Ammon's horn (tissue), 1 donor: ENCODE results near the gene ZNF319.
"Not testable (repeated sequence)": the region's sequence is repeated elsewhere in the genome, so short reads cannot be mapped to it uniquely, and the experiment has no call there.

Experiments
- DNase-seq: peaks from one replicate; pipeline ENCODE4 v3.0.0-alpha.2; 2016; ENCODE audit warnings: low spot score

Gene ZNF319

DNA sequence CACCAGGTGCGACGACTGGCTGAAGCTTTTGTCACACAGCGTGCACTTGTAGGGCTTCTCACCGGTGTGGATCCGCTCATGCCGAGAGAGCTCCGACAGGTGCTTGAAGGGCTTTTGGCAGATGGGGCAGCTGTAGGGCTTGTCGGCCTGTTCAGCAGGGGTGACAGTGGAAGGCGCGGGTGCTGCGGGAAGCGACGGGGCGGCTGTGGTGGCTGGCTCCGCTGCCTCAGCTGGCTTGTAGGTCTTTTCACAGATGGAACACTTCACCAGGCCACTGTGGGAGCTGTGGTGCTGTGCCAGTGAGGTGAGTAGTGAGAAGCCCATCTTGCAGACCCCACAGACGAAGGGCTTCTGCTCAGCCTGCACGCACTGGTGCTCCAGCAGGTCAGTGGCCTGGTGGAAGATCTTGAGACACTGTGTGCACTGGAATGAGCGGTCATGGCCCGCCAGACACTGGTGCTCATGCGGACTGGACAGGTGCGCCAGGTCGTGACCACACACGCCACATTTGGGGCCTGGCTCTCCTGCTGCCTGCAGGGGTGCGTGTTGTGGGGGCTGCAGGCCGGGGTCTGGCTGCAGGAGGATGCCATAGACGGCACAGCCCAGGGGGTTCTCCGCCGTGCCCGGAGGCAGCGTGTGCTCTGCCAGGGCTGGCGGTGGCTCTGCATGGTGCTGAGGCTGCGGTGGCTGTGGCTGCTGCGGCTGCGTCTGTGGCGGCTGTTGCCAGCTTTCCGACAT lies 2.8 kb downstream of the ZNF319 start:
- no peak for DNase-seq

DNA sequence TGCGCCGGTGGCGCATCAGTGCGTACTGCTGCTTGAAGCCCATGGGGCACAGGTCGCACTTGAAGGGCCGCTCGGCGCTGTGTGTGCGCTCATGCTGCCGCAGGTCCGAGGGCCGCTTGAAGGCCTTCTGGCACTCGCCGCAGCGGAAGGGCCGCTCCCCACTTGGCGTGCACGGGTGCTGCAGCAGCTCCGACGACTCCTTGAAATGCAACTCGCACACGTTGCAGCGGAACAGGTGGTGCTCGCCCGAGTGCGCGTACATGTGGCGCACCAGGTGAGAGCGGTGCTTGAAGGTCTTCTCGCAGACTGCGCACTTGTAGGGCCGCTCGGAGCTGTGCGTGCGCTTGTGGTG lies 3.3 kb downstream of the ZNF319 start:
- DNase-seq, result no peak

DNA sequence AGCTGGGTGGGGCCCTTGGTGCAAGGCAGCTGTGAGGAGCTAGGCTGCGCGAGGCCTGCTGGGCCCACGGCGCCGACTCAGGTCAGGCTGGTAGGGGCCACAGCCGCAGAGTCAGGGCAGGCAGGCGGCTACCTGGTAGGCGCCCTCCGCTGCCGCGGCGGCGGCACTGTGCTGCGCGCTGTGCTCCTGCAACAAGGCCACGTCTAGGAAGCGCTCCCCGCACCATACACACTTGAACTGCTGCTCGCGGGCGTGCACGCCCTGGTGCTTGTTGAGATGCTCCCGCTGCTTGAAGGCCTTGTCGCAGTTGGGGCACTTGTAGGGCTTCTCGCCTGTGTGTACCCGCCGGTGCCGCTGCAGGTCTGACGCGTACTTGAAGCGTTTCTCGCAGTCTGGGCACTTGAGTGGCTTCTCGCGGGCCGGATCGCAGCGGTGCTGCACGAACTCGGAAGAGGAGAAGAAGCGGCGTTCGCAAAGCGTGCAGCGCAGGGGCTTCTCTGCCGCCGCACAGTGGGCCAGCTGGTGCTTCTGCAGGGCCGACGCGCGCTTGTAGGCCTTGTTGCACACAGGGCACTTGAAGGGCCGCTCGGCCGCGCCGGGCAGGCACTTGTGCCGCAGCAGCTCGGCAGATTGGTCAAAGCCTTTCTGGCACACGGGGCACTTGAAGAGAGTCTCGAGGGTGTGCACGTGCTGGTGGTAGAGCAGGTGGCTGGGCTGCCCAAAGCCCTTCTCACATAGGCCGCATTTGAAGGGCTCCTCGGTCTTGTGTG lies 3.9 kb downstream of the ZNF319 start:
- DNase-seq, result no peak

DNA sequence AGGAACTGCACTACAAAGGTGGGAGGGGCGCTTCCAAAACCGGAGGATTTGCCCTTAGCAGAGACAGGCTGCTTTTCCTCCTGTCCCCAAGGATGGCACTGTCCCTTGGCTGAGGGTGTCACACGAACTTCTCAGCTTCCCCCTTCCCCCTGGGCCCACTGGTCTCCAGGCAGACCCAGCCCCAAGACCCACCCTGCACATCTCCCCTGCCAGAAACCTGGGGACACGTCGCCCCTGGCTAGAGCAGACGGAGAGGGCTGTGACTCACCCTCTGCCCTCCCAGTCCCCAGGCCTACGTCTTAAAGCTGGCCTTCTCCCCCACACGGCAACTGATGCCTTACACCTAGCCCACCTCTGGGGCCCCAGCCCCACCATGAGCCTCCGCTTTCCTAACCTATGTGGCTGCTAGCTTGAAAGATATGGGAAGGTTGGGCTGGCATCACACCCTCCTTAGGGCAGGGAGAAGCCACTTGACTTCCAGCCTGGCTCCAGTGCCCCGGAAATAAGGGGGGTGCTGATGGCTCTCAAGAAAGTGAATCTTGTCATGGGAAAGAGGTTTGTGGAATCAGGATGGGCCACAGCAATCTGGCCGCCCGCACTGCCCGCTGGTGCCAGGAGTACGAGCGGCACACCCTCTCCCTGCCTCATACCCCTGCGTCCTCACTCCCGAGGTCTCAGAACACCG lies 4.6 kb downstream of the ZNF319 start:
- no peak for DNase-seq

DNA sequence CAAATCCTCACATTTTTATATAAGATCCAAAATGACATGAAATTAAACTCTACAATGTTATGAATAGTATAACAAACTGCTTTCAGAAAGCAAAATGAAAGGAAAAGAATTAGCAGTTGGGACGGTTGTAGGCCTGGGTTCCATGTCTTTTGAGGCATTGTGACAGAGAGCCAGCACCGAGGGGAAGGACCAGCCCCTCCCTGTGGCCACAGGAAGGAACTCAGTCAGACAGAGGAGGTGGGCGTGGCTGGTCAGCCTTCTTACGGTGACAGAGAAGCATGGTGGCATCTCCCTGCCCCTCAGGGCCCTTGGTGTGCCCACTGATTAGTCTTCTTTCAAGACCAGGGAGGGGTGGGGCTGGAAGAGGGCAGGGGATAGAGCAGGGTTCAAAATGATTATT lies 5.7 kb downstream of the ZNF319 start:
- peak; percentile 47 for DNase-seq

DNA sequence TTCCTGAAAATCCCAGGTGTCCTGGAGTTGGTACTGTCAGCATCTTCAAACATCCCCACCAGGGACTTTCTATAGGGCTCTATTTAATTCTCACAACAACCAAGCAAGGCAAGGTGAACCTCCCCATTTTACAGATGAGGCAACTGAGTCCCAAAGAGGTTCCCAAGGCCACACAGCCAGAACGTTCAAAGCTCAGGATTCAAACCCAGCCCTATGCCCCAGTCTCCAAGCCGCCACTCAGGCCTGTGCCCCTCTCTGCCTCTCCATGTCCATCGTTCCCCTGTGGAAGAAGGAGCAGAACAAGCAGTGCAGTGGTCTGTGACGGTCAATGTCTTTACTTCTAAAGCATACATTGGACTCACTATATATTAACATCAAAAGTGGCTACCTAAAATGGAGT lies 6.1 kb downstream of the ZNF319 start:
- DNase-seq, result no peak

DNA sequence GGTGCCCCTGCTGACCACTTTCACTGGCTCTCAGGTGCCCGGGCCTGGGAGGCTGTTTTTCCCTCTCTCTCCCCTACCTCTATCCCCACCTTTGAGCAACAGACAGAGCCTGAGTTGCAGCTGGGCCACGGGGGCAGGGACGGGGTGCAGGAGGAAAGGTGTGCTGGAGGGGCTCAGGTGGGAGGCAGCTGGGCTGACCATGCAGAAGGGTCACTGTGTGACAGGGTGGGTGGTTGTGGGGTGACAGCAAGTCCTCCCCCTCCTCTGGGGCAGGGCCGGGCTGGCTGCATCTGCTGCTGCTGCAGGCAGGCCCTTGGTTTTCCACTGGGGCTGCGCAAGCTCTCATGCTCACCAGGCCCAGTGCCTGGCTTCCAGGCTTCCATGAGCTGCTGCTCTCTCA lies 6.6 kb downstream of the ZNF319 start:
- DNase-seq, result no peak

DNA sequence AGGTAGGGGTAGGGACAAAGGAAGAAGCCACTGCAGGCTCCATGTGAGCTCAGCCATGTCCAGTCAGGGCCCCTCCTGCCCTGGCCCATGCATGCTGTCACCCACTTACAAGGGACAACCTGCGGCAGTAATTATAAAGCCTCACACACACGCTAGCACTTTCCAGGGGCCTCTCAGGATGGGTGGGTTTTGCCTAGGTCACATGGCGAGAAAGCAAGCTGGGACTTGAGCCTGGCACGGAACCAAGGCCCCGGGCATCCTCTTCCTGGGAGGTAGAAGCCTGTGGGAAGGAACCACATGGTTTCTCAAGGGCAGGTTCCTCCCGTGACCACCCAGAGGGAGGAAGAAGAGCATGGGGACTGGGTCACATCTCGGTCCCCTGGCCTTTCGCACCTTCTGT lies 7.0 kb downstream of the ZNF319 start:
- DNase-seq, result no peak

DNA sequence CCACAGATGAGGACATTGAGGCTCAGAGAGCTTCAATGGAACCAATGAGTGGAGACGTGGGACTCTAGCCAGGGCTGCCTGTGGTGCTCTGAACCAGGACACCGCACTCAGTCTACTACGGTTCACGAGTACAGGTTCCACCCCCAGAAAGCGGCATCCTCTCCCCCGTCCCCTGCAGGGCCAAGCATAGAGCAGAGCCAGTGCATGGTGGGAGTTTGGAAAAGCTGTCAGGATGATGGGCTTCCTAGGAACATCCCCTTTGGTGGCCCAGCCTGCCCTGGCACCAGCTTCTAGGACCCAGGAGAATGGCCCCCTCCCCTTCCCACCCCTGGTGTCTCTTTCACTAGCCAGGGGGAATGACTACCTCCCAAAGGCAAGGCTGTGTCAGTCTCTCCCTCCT lies 8.4 kb downstream of the ZNF319 start:
- no peak for DNase-seq

DNA sequence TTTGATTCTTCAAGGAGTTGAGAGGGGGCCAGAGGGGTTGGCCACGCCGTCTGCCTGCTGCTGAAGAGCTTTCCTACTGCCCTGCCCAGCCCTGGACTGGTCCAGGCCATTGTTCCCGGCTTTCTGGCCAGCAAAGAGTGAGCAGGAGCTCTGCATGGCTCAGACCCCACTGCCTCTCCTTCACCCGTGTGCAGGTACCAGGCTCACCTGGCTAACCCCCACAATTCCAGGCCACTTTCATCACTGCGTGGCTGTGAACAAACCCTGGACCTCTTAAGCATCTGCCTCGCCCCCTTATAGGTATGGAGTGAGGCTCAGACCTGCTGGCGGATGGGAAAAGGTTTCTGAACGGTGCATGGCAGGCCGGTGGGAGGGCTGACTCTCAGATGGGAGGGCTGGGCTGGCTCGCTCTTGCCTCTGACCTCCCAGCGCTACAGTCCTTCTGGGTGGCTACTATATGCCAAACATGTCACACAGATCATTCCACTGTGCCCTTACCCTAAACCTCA lies 8.9 kb downstream of the ZNF319 start:
- no peak for DNase-seq

DNA sequence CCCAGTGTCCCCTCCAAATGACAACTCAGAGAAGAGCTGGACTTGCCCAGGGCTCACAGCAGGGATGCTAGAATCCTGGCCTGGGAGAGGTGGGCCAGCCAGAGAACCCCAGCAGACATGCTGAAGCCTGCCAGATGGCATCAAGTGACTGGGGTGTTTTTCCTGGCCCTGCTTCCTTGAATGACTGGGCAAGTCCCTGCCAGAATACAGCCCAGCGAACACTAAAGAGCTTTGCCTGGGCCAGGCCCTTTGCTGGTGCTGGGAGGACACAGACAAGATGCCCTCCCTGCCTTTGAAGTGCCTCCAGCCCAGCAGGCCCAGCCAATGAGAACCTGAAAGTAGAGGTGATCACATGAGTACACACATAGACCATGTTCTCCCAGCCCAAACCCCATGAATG lies 11.5 kb downstream of the ZNF319 start:
- peak; percentile 56 for DNase-seq

DNA sequence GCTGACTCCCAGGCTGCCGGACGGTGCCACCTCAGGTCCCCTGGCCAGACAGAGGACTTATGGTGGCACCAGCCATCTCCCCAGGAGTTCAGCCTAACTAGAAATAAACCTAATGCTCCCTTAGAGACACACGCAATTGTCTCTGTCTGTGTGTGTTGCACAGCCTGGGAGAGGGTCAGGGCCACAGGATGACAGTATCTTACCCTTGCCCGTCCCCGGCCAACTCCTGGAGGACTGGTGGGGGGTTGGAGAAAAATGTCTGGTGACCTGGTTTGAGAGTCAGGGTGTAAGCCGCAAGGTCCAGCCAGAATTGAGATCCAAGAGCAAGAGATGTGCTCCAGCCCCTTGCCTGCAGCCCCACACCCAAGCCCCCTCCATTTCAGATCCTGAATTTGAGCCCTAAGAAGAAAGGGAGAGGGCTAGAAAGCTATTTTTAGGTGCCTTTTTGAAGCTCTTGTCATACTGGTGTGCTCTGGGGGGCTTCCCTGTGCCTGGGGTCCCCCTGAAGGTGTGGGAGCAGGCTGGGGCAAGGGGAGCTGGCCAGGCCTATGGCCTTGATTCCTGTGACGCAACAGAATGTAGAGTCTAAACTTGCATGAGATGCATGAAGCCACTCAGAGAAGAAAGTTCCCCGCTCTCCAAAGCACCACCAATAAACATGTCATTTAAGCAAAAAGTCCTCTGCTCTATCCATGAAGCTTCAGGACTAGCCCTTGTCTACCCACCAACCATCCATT lies 12.9 kb downstream of the ZNF319 start:
- DNase-seq, result no peak

DNA sequence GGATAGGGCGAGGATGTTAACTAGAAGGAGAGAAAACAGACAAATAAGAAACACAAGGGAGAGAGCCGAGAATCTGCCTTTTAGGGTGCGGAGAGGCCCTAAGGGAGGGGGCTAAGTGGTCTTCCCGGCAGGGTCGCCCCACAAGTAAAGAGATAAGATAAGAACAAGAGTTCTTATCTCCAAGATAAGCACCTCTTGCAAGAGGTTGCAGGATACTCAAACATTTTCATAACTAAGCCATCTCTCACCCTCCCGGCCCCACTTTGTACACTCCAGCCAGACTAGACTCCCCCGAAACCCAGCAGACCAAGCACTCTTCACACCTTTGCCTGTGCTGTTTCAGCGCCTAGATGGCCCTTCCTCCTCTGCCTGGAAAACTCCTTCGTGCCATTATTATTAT lies 14.3 kb downstream of the ZNF319 start:
- DNase-seq, result no peak

DNA sequence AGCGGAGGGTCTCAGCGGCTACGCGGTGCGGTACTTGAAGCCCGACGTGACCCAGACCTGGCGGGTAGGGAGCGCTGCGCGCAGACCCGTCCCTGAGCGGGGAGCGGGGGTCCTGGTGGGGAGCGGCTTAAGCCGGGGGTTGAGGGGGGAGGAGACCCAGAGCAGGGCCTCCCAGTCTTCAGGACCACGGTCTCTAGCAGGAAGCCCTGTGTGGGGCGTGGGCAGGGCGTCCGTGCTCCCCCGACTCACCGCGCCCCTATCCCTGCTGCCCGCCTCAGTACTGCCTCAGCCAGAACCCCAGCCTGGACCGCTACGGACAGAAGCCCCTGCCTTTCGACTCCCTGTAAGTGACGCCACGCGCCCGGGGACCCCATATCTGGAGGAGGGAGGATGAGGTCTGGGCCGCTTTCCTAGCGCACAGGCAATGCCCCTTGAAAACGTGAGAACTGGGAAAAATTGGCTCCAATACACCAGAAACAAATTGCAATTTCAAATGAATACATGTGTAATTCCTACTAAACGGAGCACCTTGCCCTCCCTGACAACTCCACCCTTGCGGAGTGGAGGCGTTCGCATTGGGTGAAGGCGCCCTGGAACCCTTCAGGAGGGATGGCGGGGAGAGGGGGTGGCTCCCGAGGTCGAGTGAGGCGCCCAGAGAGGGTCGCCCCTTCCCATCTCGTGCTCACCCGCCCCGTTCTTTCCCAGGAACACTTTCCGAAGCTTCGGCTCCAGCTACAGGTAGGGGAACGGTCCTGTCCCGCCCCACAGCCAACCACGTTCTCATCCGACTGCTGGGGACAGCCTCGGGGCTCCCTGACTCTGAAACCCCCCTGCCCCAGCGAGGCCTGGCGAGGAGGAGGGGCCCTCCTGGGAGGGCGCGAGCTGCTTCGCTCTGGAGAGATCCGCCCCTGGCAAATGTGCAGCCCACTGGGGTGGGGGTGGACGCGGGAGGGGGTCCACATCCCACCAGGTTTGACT lies 15.0 kb downstream of the ZNF319 start:
- DNase-seq, result no peak

DNA sequence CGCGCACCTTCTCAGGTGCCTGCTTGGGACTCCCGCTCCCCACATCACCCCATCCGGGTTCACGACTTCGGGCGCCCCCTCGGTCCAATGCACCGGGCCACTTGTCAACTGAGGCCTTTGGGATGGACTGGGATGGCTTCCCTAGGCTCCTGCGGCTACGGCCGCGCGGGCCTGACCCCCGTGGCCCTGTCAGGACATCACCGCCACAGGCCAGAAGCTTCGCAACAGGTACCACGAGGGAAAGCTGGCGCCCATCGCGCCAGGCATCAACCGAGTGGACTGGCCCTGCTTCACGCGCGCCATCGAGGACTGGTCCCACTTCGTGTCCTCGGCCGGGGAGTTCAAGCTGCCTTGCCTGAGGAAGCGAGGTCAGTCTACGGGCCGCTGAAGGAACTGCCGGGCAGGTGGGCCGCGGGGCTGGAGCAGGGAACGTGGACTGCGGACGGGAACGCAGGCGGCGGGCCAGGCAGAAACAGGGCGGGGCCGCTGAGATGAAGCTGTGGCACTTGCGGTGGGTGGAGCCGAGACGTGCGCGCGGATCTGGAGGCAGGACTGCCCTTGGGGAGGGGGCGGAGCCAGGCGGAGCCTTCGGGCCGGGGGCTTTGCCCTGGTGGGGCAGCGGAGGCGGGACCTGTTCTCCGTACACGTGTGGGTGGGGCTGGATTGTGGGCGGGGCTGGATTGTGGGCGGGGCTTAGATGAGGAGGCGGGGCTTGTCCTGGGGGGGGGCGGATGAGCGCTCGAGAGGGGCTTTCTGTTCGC lies 15.8 kb downstream of the ZNF319 start:
- peak; percentile 56 for DNase-seq

DNA sequence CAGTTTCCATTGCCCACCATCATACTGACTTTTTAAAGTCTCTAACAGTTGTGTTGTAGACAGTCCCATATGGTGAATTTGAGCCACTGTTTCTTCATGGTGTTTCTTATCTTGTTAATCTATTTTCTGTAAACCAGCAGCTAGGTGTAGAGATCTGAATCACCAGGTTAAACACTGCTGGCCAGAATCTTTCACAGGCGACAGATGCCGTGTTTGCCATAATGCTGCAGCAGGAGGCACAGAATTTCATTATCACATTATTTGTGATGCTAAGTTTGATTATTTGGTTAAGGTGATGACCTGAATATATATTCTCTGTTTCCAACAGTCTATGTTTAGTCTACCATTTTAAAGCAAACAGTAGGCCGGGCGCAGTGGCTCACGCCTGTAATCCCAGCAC lies 18.1 kb downstream of the ZNF319 start:
- no peak for DNase-seq

DNA sequence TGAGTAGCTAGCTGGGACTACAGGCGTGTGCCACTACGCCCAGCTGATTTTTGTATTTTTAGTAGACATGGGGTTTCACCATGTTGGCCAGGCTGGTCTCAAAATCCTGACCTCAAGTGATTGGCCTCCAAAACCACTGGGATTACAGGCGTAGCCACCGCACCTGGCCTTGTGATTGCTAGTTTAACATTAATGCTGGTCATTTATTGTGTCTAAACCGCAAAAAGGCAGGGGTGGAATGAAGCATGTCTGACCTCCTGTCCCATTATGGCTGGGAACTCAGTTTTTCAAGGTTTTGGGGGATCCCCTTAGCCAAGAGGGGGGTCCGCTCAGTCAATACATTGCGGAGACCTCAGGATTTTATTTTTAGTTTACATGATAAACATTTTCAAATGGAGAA lies 18.8 kb downstream of the ZNF319 start:
- DNase-seq, result no peak

DNA sequence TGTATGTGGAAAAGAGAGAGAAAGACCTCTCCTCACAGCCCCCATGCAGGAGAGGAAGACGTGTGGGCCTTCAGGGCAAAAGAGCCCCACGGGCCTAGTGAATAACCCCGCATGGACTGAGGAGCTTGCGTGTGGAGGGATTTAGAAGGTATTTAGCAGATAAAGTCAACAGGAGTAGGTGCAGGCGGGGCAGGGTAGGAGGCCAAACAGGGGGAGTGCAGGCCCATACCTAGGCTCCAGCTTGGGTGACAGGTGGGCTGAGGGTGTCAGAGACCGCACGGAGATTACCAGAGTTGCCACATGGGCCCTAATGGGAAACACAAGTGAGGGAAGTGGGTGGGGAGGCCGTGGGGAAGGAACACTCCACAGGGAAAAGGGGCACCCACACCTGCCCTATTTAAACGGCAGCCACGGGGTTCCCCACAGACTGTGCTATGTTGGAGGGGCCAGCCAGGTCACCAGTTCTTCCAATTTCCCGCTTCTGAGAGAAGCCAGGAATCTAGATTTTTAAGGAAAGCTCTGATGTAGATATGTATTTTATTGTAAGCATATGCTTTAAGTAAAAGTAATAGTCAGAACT lies 21.4 kb downstream of the ZNF319 start:
- no peak for DNase-seq

DNA sequence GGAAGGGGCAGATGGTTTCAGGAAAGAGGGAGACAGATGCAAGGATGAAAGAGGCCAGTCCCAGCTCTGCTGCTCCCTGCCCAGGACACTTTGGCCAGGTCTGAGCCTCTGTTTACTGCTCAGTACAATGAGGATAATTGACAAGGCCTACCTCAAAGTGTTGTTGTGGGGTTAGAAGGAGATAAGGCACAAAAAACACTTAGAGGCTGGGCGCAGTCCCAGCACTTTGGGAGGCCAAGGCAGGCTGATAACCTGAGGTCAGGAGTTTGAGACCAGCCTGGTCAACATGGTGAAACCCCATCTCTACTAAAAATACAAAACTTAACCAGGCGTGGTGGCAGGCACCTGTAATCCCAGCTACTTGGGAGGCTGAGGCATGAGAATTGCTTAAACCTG lies 22.4 kb downstream of the ZNF319 start:
- DNase-seq, result not testable (repeated sequence)
